BLaER1 treated with 17β-estradiol and CSF1 and Interleukin-3, amounts not matched to agents 10 nM and 100 nM (cell line): Measurements from ENCODE around the gene AGAP1.

Experiments used
- H3K27ac ChIP-seq, 11 experiments: shearing (Covaris generic); formaldehyde crosslinking; 2 replicates each; pipeline ENCODE4 v1.8.1; 2022
- H3K27me3 ChIP-seq, 11 experiments: shearing (Covaris generic); formaldehyde crosslinking; 2 replicates each; pipeline ENCODE4 v1.8.1; 2022
- H3K36me3 ChIP-seq, 11 experiments: shearing (Covaris generic); formaldehyde crosslinking; 2 replicates each; pipeline ENCODE4 v1.8.1; 2022
- H3K4me1 ChIP-seq, 10 experiments: shearing (Covaris generic); formaldehyde crosslinking; 2 replicates each; pipeline ENCODE4 v1.8.1; 2022
- H3K4me2 ChIP-seq, 11 experiments: shearing (Covaris generic); formaldehyde crosslinking; 2 replicates each; pipeline ENCODE4 v1.8.1; 2022
- H3K4me3 ChIP-seq, 10 experiments: shearing (Covaris generic); formaldehyde crosslinking; 2 replicates each; pipeline ENCODE4 v1.8.1; 2022
- H3K9ac ChIP-seq, 11 experiments: shearing (Covaris generic); formaldehyde crosslinking; 2 replicates each; pipeline ENCODE4 v1.8.1; 2022
- H3K9me3 ChIP-seq, 11 experiments: shearing (Covaris generic); formaldehyde crosslinking; replicated peaks in 1 of 11; 2 replicates each; pipeline ENCODE4 v1.8.1; 2022
- H4K20me1 ChIP-seq, 11 experiments: shearing (Covaris generic); formaldehyde crosslinking; 2 replicates each; pipeline ENCODE4 v1.8.1; 2022
- Cebpa-rat ChIP-seq, 11 experiments: shearing (Covaris generic); IDR thresholded peaks; 2 replicates each; pipeline ENCODE4 v1.8.1; 2022

Gene AGAP1

DNA sequence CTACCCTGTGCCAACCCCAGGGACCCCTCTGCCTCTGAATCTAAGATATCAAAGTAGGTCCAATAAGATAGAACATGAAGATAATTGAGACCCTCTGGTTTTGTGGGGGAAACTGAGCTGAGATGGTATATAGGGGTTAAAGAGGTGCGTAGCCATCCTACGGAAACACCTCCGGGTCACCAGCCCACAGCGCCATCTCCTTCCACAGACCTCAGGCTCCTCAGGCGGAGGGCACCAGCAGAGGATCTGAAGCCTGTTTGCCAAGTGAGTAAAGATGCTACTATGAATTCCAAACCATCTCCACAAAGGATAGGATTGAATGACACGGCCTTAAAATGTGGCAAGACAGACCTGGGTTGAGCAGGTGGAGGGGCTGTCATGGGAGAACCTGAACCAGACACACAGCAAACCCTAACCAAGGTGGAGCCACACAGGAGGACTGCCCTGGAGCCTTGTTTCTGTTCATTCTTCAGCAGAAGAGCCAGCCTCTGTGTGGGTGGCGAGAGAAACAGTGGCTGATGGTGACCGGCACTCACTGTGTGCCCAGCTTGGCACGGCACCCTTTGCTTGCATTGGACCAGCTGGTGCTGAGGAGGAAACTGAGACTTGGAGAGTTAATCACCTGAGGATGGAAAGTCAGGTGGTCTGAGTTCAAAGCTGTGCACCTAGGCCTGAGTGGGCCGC, 664.1 kb downstream of the AGAP1 start:
- Histone ChIP-seq H3K4me3 (no peak overlapping the region), H3K9ac (no peak overlapping the region), H4K20me1 (peaks cover 0 to 45% (median 17%) of the 10 kb centered on the region in 11 experiments; a peak in 16 of 22 replicates), H3K27ac (no peak overlapping the region), H3K27me3 (peaks cover 56 to 74% (median 66%) of the 10 kb centered on the region in 11 experiments), H3K36me3 (no peaks in the 10 kb centered on the region), H3K9me3 (peaks cover 4 to 15% (median 10%) of the 10 kb centered on the region in 11 experiments), H3K4me1 (peaks cover 0 to 13% (median 5%) of the 10 kb centered on the region in 10 experiments; a peak in 9 of 20 replicates), H3K4me2 (no peak overlapping the region)
- TF ChIP-seq Cebpa-rat (IDR thresholded peaks at IDR 0.05) = no peak

DNA sequence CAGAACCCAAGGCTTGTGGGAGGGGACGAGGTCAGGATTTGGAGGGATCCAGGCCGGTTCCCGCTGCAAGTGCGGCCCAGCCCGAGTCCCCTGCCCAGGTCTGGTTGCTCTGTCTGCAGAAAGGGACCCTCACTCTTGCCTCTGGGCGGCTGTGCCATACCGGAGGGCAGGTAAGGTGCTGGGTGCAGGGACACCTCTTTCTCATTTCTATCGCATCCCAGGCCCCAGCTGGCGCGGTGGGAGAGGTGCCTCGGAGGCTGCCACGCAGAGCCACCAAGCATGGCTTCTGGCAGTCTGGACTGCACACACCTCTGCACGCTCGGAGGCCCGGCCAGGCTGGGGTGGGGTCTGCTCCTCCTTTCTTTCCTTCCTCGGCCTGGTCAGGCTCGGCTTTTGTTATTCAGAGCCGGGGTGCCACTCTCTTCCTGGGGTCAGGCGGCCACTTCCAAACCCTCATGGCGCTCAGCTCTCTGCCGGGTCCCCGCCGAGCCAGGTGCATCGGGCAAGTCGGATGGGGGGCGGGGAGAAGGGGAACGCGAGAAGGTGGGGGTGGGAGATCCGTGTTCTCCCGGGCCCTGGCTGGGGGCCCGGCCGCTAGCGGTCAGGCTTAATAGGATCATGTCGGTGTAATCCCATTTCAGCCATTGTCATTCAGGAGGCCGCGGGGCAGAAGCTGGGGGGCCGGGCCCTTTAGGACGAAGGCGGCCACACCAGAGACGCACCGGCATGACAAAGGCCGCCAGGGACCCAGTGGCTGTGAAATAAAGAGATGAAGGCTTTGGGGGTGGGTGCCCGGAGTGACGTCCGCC, 665.3 kb downstream of the AGAP1 start:
- Histone ChIP-seq H3K36me3 (no peaks in the 10 kb centered on the region), H3K9ac (no peak overlapping the region), H3K4me2 (no peak overlapping the region), H3K4me3 (no peak overlapping the region), H3K9me3 (peaks cover 0 to 3% (median 0%) of the 10 kb centered on the region in 11 experiments; a peak in 4 of 22 replicates), H3K27ac (no peak overlapping the region), H4K20me1 (peaks cover 0 to 57% (median 29%) of the 10 kb centered on the region in 11 experiments; a peak in 18 of 22 replicates), H3K27me3 (peaks cover 68 to 86% (median 79%) of the 10 kb centered on the region in 11 experiments), H3K4me1 (peaks cover 7 to 23% (median 16%) of the 10 kb centered on the region in 10 experiments; a peak in 19 of 20 replicates)
- no peak for TF ChIP-seq Cebpa-rat (IDR thresholded peaks at IDR 0.05)

DNA sequence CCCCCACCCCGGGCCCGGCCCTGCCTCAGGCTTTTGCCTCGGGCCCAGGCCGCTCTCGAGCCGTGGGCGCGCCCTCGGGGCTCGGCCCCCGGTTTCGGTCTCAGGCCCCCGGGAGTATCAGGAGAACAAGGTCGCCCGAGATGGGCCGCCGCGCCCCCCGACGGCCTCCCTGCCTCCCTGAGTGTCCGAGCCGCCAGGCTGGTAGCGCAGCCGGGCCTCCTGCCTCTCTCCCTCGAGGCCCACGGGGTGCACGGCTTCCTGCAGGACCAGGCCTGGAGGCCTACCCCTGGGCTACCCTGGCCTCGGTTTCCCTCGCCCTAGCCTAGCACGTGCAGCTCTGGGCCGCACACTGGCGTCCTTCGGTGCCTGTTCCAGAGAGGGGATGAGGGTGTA, 665.9 kb downstream of the AGAP1 start:
- Histone ChIP-seq H3K4me2 (no peak overlapping the region), H3K36me3 (no peaks in the 10 kb centered on the region), H3K27ac (no peak overlapping the region), H3K9me3 (no peaks in the 10 kb centered on the region), H3K4me1 (peaks cover 13 to 29% (median 22%) of the 10 kb centered on the region in 10 experiments), H3K9ac (no peak overlapping the region), H3K27me3 (peaks cover 74 to 92% (median 85%) of the 10 kb centered on the region in 11 experiments), H4K20me1 (peaks cover 0 to 63% (median 36%) of the 10 kb centered on the region in 11 experiments; a peak in 19 of 22 replicates), H3K4me3 (no peak overlapping the region)
- no peak for TF ChIP-seq Cebpa-rat (IDR thresholded peaks at IDR 0.05)

DNA sequence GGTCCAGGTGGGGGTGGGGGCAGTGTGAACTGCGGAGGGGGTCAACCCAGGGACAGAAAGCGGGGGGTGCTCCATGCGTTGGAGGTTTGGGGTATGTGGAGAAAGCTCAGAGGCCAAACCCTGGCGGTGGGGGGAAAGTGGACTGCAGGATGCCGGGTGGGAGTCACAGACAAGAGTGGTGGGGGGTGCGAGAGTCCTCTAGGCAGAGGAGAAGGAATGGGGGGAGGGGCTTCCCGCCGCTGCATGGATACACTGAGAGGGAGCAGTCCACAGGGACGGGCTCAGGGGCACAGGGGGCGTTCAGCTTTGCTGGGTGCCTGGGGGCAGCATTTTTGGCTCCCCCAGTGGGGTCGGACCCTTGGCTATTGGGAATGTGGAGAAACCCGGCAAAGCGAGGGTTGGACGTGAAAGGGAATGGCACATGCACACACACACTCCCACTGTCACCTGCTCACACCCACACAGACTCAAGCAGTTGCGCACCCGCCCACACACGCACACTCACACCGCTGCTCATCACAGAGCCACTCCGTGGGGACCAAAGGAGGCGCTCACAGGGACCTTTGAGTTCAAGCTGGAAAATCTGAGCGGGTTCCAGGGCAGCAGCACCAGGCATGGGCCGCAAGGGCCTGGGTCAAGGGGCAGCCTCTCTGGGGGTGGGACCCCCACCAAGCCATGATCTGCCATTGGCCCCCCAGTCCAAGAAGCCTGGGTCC, 666.7 kb downstream of the AGAP1 start:
- no peak for TF ChIP-seq Cebpa-rat (IDR thresholded peaks at IDR 0.05)
- Histone ChIP-seq H3K9me3 (no peaks in the 10 kb centered on the region), H3K9ac (no peak overlapping the region), H4K20me1 (peaks cover 0 to 71% (median 43%) of the 10 kb centered on the region in 11 experiments; a peak in 19 of 22 replicates), H3K27ac (no peak overlapping the region), H3K36me3 (no peaks in the 10 kb centered on the region), H3K4me2 (no peak overlapping the region), H3K4me3 (no peak overlapping the region), H3K27me3 (peaks cover 82 to 98% (median 92%) of the 10 kb centered on the region in 11 experiments), H3K4me1 (peaks cover 14 to 31% (median 22%) of the 10 kb centered on the region in 10 experiments)

DNA sequence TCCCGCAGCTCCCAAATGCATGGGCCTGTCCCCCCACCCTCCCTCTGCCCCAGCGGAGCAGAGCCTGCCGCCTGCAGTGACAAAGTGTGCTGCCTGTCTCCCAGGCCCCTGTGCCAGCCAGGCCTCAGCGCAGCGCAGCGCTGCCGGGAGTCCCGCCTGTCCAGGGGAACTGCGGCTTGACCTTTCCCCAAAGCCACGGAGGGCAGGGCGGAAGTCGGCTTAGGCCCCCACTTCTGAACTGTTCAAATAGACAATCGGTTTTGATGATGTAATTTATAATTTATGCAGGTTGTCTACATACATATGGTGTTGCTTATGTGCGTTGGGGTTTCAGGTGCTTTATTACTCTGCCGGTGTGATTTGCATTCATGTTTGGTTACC, 667.2 kb downstream of the AGAP1 start:
- Histone ChIP-seq H3K4me2 (no peak overlapping the region), H3K9ac (no peak overlapping the region), H3K27me3 (peaks cover 87 to 100% (median 98%) of the 10 kb centered on the region in 11 experiments), H3K27ac (no peak overlapping the region), H4K20me1 (peaks cover 0 to 76% (median 48%) of the 10 kb centered on the region in 11 experiments; a peak in 19 of 22 replicates), H3K9me3 (no peaks in the 10 kb centered on the region), H3K4me1 (peaks cover 16 to 33% (median 24%) of the 10 kb centered on the region in 10 experiments), H3K4me3 (no peak overlapping the region), H3K36me3 (no peaks in the 10 kb centered on the region)
- no peak for TF ChIP-seq Cebpa-rat (IDR thresholded peaks at IDR 0.05)

DNA sequence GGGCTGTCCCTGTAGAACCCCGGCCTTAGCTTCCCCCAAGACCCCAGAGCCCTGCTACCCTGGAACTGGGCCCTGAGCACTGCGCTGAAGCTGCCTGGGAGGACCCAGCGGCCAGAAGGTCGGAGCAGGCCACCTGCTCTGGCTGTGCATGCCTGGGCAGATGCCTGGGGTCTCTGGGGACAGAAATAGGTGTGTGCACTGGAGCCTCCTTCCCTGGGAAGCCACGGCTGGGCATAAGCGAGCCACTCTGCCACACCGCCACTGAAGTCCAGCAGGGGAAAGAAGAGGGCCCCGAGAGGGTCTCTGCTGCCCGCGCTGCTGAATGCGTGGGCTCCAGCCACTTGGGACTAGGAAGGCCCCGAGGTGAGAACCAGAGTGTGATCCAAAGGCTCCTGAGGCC, 667.7 kb downstream of the AGAP1 start:
- Histone ChIP-seq H3K27ac (no peak overlapping the region), H3K4me3 (no peak overlapping the region), H3K9me3 (no peaks in the 10 kb centered on the region), H3K27me3 (peaks cover 92 to 100% (median 100%) of the 10 kb centered on the region in 11 experiments), H3K9ac (no peak overlapping the region), H4K20me1 (peaks cover 0 to 76% (median 53%) of the 10 kb centered on the region in 11 experiments; a peak in 19 of 22 replicates), H3K4me1 (peaks cover 21 to 36% (median 29%) of the 10 kb centered on the region in 10 experiments), H3K36me3 (no peaks in the 10 kb centered on the region), H3K4me2 (peak overlapping the region in 2 of 11 experiments; percentile 8 to 28; a peak in 2 of 22 replicates)
- TF ChIP-seq Cebpa-rat (IDR thresholded peaks at IDR 0.05) = no peak

DNA sequence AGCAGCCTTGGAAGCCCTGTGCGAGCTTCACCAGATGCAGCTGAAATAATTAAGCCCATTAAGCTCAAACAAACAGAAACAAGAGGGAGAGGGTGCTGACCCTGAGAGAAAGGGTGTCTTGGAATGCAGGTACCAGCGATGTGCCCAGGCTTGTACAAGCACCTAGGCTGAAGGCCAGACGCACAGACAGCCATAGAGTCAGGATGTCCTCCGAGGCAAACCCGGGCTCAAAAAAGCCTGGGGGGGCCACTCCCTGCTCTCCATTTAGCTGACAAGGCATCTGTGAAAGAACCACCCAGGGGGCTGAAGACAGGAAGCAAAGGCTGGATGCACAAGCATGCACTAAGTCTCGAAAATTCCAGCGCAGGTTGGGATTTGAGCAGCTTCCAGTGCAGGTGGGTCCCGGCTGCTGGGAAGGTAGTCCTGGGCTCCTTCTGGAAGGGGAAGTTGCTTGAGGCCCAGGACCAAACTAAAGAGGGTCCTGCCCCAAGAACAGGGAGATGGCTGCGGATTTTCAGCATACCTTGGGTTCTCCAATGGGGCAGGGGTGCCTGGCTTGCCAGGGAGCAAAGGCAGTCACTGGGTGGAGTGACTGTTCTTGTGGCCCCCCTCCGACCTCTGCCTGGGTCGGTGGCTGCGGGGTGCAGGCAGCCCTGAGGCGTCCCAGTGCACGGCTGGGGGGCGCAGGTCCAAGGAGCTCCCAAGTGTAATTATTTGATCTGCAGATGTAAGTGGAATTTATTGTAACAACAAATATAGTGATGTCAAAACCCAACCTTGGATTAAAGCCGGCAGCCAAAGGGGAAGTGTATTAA, 668.4 kb downstream of the AGAP1 start:
- Histone ChIP-seq H3K4me1 (peaks cover 28 to 43% (median 36%) of the 10 kb centered on the region in 10 experiments), H3K4me3 (no peak overlapping the region), H3K27me3 (peaks cover 99 to 100% (median 100%) of the 10 kb centered on the region in 11 experiments), H3K27ac (no peak overlapping the region), H3K36me3 (no peaks in the 10 kb centered on the region), H3K9me3 (no peaks in the 10 kb centered on the region), H3K9ac (no peak overlapping the region), H3K4me2 (peak overlapping the region in 3 of 11 experiments; percentile 8 to 28 (median 9); a peak in 2 of 22 replicates), H4K20me1 (peaks cover 0 to 81% (median 59%) of the 10 kb centered on the region in 11 experiments; a peak in 19 of 22 replicates)
- TF ChIP-seq Cebpa-rat (IDR thresholded peaks at IDR 0.05) = no peak
